ENCODE measurements around the gene MED27. TPM values are rescaled to one million over a fixed set of nuclear protein-coding genes. Genes with fewer than 3 reads are reported as not detected.
A peak's percentile ranks its signal among the peaks of the same experiment; 100 is the strongest.

Gene MED27
- total RNA-seq, 1 experiment from 2014 or later, result 38.4 TPM

DNA sequence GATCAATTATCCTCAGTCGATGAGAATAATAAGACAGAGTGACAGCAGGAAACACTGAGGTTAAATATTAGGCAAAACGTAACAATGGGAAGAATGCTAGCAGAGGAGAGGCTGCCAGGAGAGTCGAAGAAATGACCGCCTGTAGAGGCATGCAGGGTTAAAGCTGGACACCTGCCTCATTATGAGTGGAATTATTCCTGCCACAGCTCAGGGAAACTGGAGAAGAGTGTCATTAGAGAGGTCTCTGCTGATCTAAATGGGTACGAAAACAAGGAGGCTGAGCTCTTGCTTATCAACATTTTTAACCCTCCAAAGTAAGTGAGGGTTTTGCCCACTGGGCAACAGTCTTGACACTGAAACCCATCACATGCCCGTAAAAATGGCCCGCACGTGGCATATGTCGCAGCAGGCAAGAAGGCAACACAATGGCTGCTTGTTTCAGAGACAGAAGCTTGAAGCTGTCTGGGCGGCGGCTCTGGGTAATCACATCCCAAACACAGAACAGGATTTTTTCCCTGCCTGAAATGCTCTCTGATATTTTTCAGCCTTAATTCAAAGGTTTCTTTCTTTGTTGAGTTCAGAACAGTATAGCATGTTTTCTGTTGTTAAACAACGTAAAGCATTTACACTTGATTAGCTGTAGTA lies 118.7 kb downstream of the MED27 start:
- no TSS peak for BruUV-seq (replicated peaks)
- CTCF ChIA-PET, result no interaction called here
- Histone ChIP-seq H3K79me2 (ENCODE audit: low read length) (no peaks in the 10 kb centered on the region), H3K4me3 (ENCODE audit: low read length) (no peak overlapping the region), H3K4me1 (ENCODE audit: insufficient read depth, low read length) (peaks cover 5% of the 10 kb centered on the region), H3K27me3 (ENCODE audit: low read length) (no peaks in the 10 kb centered on the region), H3K27ac (ENCODE audit: low read length) (no peak overlapping the region), H3F3A (ENCODE audit: low read length, unreplicated experiment) (no peaks in the 10 kb centered on the region), H3K9me2 (replicated peaks; ENCODE audit: low read length) (no peaks in the 10 kb centered on the region), H3K9me3 (ENCODE audit: low read length) (no peaks in the 10 kb centered on the region), H4K20me1 (ENCODE audit: low read length) (no peaks in the 10 kb centered on the region), H2AFZ (ENCODE audit: low read length) (no peak overlapping the region), H3K36me3 (ENCODE audit: low read depth, low read length) (no peaks in the 10 kb centered on the region), H3K9ac (ENCODE audit: low read length) (no peak overlapping the region), H3K4me2 (ENCODE audit: low read length) (no peak overlapping the region)
- POLR2A ChIA-PET (ENCODE audit: unreplicated experiment), result no interaction called here
- TF ChIP-seq EZH2 (IDR thresholded peaks at IDR 0.05; ENCODE audit: low read length, unreplicated experiment) (no peak), EZH2phosphoT487 (IDR thresholded peaks at IDR 0.05; ENCODE audit: borderline replicate concordance, low read length) (no peak)
- TF ChIP-seq, protein P1, sequence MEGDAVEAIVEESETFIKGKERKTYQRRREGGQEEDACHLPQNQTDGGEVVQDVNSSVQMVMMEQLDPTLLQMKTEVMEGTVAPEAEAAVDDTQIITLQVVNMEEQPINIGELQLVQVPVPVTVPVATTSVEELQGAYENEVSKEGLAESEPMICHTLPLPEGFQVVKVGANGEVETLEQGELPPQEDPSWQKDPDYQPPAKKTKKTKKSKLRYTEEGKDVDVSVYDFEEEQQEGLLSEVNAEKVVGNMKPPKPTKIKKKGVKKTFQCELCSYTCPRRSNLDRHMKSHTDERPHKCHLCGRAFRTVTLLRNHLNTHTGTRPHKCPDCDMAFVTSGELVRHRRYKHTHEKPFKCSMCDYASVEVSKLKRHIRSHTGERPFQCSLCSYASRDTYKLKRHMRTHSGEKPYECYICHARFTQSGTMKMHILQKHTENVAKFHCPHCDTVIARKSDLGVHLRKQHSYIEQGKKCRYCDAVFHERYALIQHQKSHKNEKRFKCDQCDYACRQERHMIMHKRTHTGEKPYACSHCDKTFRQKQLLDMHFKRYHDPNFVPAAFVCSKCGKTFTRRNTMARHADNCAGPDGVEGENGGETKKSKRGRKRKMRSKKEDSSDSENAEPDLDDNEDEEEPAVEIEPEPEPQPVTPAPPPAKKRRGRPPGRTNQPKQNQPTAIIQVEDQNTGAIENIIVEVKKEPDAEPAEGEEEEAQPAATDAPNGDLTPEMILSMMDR (conservative IDR thresholded peaks at IDR 0.05; ENCODE audit: low read depth, low read length), result no peak
- DNase-seq (no peak), ATAC-seq (no peak)
- intact Hi-C loops (cut with micrococcal nuclease), result no loop called here

DNA sequence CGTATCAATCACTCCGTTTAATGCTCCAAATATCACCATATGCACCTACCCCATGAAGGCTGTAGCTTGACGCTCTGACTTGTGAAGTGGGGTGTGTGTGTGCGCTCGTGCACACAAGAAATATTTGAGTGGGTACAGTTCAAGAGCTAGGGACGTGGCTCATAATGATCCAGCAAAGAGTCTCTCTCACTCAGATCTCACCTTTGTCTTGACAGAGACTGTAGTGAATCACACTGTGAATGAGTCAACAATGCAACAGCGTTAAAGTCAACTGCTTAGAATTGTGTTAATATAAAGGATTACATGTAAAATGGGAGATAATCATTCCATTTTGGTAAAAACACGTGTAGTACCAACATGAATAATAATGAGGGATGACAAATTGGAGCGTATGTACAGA lies 119.4 kb downstream of the MED27 start:
- Histone ChIP-seq H3F3A (ENCODE audit: low read length, unreplicated experiment) (no peaks in the 10 kb centered on the region), H3K9me2 (replicated peaks; ENCODE audit: low read length) (no peaks in the 10 kb centered on the region), H4K20me1 (ENCODE audit: low read length) (no peaks in the 10 kb centered on the region), H3K4me2 (ENCODE audit: low read length) (no peak overlapping the region), H3K9ac (ENCODE audit: low read length) (no peak overlapping the region), H2AFZ (ENCODE audit: low read length) (no peak overlapping the region), H3K27ac (ENCODE audit: low read length) (no peak overlapping the region), H3K27me3 (ENCODE audit: low read length) (no peaks in the 10 kb centered on the region), H3K36me3 (ENCODE audit: low read depth, low read length) (no peaks in the 10 kb centered on the region), H3K79me2 (ENCODE audit: low read length) (no peaks in the 10 kb centered on the region), H3K4me3 (ENCODE audit: low read length) (no peak overlapping the region), H3K4me1 (ENCODE audit: insufficient read depth, low read length) (peaks cover 5% of the 10 kb centered on the region), H3K9me3 (ENCODE audit: low read length) (no peaks in the 10 kb centered on the region)
- intact Hi-C loops (cut with micrococcal nuclease), result no loop called here
- CTCF ChIA-PET, result no interaction called here
- no TSS peak for BruUV-seq (replicated peaks)
- DNase-seq (peak; percentile 47), ATAC-seq (peak; percentile 57; the same call in 1 of the 2 replicates)
- TF ChIP-seq, protein P1 (conservative IDR thresholded peaks at IDR 0.05; ENCODE audit: low read depth, low read length), result no peak
- no peak for TF ChIP-seq EZH2phosphoT487 (IDR thresholded peaks at IDR 0.05; ENCODE audit: borderline replicate concordance, low read length)
- POLR2A ChIA-PET (ENCODE audit: unreplicated experiment), result no interaction called here

GRCh38 chr9:131959887-131960286 lies 119.8 kb downstream of the MED27 start:
- no peak for DNase-seq

More at GRCh38 chr9:131959887-131960286, 119.8 kb downstream of the MED27 start:
- TF ChIP-seq EZH2phosphoT487 (IDR thresholded peaks at IDR 0.05; ENCODE audit: borderline replicate concordance, low read length) (no peak), EZH2 (IDR thresholded peaks at IDR 0.05; ENCODE audit: low read length, unreplicated experiment) (no peak)
- TF ChIP-seq, protein P1 (conservative IDR thresholded peaks at IDR 0.05; ENCODE audit: low read depth, low read length), result no peak
- H4K20me1 ChIP-seq (ENCODE audit: low read length), result no peaks in the 10 kb centered on the region
- intact Hi-C loops (cut with micrococcal nuclease), result no loop called here
- H3K4me3 ChIP-seq (ENCODE audit: low read length), result no peak overlapping the region
- no peak for ATAC-seq
- no peaks in the 10 kb centered on the region for H3K27me3 ChIP-seq (ENCODE audit: low read length)
- ChIA-PET POLR2A (ENCODE audit: unreplicated experiment) (no interaction called here), CTCF (no interaction called here)
- H3F3A ChIP-seq (ENCODE audit: low read length, unreplicated experiment), result no peaks in the 10 kb centered on the region
- H2AFZ ChIP-seq (ENCODE audit: low read length), result no peak overlapping the region
- H3K4me1 ChIP-seq (ENCODE audit: insufficient read depth, low read length), result peaks cover 5% of the 10 kb centered on the region
- H3K9ac ChIP-seq (ENCODE audit: low read length), result no peak overlapping the region
- H3K27ac ChIP-seq (ENCODE audit: low read length), result no peak overlapping the region
- no peaks in the 10 kb centered on the region for H3K9me2 ChIP-seq (replicated peaks; ENCODE audit: low read length)
- H3K79me2 ChIP-seq (ENCODE audit: low read length), result no peaks in the 10 kb centered on the region
- H3K4me2 ChIP-seq (ENCODE audit: low read length), result no peak overlapping the region
- H3K36me3 ChIP-seq (ENCODE audit: low read depth, low read length), result no peaks in the 10 kb centered on the region
- no peaks in the 10 kb centered on the region for H3K9me3 ChIP-seq (ENCODE audit: low read length)
- no TSS peak for BruUV-seq (replicated peaks)
